SK-MEL-5 (cell line): ENCODE data around the gene LRMDA. TPM values are rescaled to one million over a fixed set of nuclear protein-coding genes. Genes with fewer than 3 reads are reported as not detected.

Source experiments
- DNase-seq: peaks from one replicate; pipeline ENCODE4 v3.0.0-alpha.2; 2016; ENCODE audit warnings: low read depth, low spot score
- in situ Hi-C: cut with HindIII; loops from 2 replicates; pipeline ENCODE4 v1.10.0; 2016; ENCODE audit warnings: low sequenced_read_pairs, high pct_unique_total_duplicates, low pct_unique_long_range_greater_than_20kb
- total RNA-seq: library from RNA; depleted of rRNA; stranded (reverse); fragments of >200 nt; shearing (Covaris generic); gene quantifications from 2 replicates; pipeline ENCODE4 v1.2.3, GENCODE V29; 2014

LRMDA gene
- total RNA-seq, 1 experiment from 2014 or later: 25.2 TPM

DNA sequence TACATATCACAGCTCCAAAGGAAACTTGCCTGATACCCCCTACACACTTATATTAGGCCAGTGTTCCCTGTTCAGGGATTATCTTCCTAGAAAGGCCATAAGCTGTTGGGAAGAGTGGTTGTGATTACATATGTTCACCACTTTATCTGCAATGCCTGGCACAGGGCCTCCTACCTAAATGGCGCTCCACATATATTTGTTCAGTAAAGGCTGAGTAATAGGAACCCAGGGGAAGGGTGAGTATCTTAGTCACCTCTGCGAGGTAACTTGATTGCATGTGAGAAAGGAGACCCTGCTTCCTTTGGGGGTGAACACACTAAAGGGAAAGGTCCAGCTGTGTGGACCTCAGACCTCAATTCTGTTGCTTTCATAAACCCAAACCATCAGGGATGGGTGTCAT lies 896.0 kb downstream of the LRMDA start:
- in situ Hi-C loops: no loop called here
- no peak for DNase-seq

DNA sequence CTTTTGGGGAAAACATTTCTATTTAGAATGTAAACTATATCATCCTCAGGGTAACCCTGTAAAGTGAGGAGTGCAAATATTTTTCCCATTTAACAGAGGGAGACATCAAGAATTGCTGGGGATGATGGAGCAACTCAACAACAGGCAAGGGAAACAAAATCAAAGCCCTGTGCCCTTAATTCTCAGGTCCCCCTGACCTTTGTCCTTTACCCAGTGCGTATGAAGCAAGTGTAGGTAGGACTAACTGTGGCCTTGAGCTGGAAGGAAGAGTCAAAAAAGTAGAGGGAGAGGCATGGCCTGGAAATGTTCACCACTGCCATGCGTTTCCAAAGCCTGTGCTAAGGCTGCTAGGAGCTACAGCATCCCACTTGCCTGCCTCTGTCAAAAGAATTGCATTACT lies 896.9 kb downstream of the LRMDA start:
- DNase-seq: no peak
- in situ Hi-C loops: no loop called here

DNA sequence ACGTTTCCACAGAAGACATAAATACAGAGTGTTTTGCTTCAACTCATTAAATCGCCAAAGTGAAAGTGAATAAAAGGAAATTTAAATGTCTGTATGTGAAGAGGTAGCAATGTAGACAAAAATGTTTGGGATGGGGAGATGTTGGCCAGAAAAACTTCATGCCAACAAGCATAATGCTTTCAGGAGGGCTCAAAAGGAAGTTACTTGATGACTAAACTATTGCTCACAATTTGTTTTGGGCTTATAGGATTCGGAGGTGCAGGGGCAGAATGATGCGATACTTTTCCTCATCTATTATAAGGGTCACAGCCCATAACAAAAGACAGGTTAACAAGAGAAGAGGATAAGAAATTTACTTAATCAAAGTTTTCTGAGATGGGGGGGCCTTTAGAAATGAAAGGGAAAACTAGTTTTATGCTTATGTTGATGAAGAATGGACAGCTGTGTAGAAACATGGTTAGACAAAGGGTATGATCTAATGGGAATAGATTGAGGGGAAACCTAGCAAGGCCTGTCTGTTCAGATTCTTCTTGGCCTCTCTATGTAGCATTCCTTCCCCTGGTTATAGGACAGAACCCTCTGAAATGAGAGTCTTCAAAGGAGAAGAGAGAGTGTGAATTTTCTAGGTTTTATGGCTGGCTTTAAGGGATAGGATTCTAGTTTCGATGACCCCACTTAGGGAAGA lies 898.6 kb downstream of the LRMDA start:
- DNase-seq: no peak

DNA sequence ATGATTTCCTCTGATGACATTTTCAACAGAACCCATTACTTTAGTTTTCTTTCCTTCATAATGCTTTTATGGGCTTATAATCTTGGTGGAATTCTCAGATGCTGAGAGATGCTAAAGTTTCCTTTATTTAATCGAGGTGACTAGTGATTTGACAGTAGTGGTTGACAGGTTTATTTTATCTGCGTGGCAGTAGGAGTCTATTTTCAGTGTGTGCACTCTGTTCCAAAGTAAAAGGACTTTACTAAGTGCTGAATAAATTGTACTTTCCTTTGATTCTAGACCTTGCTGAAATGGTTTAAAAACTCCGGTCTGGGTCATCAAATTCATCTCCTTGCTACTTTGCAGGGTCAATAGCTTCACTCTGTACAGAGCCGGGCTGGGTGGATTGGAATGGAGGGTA lies 900.3 kb downstream of the LRMDA start:
- no peak for DNase-seq
- in situ Hi-C loops: no loop called here

More for the DNA sequence above, 898.6 kb downstream of the LRMDA start:
- in situ Hi-C loops: no loop called here

DNA sequence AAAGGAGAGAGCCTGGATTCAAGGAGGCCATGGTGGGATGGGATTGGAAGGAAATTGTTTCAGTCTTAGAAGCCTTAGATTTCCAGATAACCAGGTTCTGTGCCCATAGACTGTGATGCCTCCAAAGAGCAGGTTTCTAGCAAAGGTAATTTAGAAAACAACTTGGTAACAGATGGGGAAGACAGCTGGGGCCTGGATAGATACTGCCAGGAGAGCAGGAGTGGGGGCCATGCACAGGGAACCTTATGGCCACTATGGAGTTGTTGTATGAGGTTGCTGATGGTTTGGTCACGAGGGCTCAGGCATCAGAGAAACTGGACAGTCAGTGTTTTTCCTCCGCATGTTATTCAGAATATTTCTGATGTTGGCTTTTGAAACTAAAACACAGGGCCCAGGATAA lies 901.9 kb downstream of the LRMDA start:
- in situ Hi-C loops: no loop called here
- no peak for DNase-seq

DNA sequence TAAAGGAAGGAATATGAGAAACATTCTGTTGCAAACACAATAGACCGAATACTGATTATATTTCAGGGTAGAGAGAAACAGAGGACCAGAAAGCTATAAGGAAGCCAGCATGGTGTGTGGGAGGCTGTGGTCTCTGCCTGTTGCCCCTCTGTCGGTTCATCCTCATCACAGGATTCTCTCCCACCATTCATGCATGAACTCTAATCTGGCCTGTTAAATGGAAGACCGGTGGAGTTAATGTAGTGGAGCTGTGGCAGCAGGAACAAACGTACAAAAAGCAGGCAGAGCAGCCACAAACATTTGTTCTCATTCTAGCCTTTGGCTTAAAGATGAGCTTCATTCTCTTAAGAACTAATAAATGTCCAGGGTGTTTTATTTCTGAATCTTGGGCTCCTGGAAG lies 902.4 kb downstream of the LRMDA start:
- in situ Hi-C loops: no loop called here
- no peak for DNase-seq

DNA sequence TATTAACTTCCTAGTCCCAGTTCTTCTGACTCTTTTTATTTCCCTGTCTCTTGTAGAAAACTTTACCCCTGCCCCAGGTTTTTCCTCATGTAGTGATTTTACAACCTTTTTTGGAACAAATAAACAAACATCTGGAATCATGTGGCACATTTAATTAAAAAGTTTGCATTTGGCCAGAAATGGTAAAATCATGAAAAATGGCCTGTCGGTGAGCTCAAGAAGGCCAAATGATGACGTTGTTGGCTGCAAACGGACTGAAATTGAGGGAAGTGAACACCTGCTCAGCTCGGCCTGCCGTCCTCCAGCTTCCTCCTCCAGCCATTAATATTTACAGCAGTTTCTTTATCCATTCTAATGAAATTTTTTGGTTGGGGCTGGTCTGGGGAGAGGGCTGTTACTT lies 902.8 kb downstream of the LRMDA start:
- no peak for DNase-seq
- in situ Hi-C loops: no loop called here

DNA sequence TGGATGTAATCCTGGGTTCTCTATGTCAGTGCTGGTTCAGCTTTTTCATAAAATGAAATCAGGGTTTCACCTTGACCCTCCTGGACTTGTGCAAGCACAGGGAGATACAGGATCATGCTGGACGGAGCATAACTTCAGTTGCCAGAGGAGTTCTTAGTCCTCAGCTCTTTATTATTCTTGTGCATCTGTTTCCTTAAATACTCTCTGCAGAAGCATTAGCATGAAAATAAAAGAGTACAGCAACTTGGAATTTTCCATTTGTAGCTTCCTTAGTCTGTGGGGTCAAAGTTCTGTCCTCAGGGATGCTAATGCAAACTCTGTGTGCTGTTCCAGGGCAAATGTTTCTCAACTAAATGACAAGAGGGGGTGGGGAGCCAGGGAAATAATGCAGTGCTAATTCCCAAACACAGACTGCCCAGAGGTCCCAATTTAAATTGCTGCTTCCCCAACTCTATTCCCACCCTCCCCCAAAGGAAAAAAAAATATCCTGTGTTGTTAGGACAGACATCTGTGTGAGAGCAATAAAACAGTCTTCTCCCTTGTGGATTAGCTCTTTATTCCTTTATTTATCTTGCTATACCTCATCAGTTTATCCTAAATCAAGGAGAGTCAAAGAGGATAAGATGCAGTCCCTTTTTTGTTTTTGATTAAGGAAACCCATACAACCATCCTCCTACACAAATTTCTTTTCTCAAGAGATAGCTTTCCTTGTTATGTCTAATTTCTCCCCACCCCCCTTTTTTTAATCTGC lies 905.0 kb downstream of the LRMDA start:
- DNase-seq: no peak
- in situ Hi-C loops: no loop called here

DNA sequence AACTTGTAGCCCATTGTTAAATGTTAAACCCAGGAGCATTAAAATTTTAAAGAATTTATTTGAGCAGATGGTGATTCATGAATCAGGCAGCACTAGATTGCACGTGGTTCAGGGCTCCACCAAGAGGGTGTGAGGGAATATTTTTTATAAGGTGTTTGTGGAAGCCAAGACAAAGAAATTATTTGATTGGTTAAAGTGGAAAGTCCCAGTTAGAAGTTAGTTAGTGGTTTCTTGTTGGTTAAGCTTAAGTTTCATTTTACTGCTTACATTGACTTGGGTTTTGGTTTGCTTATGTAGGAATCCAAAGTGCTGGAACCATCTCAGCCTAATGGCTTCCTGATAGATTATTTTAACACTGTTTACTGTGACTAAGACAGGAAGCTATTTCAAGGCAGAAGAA lies 906.2 kb downstream of the LRMDA start:
- in situ Hi-C loops: no loop called here
- DNase-seq: no peak

DNA sequence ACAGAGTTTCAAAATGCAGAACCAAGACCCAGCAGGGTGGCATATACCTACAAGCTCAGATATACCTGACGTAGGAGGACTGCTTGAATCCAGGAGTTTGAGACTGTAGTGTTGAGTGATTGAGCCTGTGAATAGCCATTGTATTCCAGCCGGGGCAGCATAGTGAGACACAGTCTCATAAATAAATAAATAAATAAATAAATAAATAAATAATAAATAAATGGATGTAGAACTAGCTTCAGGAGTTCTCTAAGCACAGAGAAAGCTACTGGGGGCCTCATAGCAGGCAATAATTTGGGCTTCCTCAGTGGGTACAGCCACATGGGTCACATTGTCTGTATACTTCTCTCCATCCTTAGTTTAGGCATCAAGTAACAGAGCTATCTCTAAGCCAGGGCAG lies 906.8 kb downstream of the LRMDA start:
- in situ Hi-C loops: no loop called here
- no peak for DNase-seq

DNA sequence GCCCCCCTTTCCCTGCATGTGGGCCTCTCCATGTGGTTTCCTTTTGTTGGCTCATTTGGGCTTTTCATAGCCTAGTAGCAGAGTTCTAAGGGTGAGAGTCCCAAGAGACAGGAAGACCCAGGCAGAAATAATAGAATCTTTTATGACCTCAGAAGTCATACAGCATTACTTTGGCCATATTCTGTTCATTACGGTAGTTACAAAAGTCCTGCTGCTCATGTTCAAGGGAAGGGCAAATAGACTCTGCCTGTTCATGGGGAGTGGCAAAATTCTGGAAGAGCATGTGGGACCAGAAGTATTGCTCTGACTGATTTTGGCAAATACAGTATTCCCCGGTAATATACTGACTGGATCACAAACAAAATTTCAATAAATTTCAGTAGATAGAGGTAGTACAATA lies 910.3 kb downstream of the LRMDA start:
- peak; percentile 9 for DNase-seq
- in situ Hi-C loops: no loop called here

DNA sequence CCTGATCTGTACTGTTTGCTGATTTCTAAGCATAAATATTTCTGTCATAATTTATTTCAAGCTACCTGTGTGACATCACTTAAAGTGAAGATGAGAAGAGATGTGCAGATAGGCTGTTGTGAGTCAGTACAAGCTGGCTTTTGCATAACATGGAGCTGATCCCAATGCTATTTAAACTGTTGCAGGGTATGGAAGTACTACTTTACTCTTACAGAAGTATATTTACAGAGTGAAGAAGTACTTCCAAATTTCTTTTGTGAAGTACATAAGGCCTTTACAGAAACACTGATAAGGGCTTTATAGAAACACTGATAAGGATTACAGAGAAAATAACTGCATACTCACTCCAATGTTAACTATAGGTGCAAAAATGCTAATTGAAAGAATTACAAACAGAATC lies 911.6 kb downstream of the LRMDA start:
- DNase-seq: no peak
- in situ Hi-C loops: no loop called here

DNA sequence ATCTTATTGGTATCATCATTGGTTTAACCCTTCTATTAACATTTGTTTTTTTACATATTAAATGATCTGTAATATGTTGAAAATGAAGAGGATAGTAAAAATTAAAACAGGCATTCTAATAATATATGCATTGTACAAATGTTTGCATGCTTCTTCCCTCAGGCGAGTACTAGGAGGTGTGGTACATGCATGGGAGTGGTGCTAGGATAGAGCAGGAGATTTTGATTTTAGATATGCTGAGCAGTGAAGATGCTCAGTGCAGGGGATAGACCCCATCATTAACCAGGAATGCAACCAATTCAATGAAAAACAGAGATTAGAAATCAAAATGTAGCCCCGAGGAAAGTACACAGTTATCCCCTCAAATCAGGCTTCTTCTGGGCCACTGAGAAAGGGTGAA lies 916.4 kb downstream of the LRMDA start:
- DNase-seq: no peak
- in situ Hi-C loops: no loop called here

DNA sequence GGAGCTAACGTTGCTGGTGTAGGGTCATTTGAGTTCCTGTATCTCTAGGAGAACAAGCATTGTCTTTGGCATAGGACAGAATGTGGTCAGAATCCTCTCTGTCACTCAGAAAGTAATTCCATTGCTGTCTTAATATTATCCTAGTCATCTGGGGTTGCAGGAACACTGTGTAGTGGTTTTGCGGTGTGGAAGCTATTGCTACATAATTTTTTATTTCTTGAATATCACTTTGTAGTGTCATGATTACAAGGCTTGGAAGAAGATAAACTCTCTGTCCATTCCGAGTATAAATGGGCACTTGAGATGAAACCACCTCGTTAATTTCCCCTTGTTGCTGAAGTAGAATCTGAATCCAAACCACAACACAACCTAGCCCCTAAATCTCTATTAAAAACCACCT lies 919.2 kb downstream of the LRMDA start:
- in situ Hi-C loops: no loop called here
- DNase-seq: no peak

DNA sequence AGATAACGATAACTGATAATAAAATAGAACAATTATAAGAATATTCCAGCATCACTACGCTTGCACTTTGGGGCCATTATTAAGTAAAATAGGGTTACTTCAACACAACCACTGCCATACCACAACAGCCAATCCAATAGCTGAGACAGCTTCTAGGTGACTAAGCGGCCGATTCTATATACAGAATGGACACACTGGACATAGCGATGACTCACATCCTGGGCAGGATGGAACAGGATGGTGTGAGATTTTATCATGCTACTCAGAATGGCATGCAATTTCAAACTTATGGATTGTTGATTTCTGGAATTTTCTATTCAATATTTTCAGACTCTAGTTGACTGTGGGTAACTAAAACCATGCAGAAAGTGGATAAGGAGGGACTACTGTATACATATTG lies 920.9 kb downstream of the LRMDA start:
- in situ Hi-C loops: no loop called here

DNA sequence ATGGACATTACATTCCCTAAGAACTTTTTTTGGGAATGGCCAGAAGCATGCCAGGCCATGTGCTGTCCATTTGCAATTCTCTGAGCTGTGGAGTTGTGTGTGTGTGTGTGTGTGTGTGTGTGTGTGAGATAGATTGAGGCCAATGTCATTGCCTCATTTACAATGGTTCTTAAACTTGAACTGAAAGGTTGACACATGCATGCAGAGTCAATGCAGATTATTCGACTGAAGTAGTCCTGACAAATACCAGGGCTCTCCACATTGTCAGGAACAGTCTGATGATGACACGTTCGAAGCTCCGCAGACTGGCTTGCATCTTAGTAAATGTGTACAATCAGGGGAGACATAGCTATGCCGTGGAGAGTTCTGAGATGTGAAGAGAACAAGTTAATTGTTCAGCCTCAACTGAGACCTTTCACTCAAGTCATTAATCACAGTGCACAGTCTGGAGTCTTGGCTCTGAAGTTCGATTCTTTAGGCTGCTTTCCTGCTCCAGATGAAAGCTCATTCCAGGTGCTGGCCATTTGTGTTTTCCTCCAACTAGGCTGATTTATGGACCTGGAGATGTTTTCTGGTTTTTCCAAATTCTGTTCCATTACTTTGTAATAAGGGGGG lies 921.9 kb downstream of the LRMDA start:
- DNase-seq: no peak
- in situ Hi-C loops: no loop called here

More for the DNA sequence above, 920.9 kb downstream of the LRMDA start:
- no peak for DNase-seq

DNA sequence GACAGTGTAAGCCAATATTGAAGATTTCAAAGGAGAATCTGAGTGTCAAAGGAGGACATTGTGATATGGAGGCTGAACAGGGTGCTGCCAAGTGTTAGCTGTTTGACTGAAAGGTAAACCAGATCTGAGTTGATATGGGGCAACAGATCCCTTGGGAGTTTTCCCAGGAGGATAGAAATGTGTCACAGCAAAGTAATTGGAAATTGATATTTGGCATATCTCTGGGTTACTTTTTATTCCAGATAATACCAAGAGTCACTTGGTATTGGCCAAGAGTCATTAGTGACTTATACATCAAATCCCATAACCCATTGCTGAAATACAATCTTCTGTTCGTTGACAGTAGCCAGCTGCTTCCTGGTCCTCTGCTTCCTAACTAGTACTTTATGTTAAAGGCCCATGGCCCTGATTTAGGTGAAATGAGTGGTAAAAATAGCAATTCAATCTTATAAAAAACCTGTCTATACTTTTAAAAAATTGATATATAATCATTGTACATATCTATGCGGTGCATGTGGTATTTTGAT lies 922.9 kb downstream of the LRMDA start:
- in situ Hi-C loops: no loop called here
- no peak for DNase-seq

DNA sequence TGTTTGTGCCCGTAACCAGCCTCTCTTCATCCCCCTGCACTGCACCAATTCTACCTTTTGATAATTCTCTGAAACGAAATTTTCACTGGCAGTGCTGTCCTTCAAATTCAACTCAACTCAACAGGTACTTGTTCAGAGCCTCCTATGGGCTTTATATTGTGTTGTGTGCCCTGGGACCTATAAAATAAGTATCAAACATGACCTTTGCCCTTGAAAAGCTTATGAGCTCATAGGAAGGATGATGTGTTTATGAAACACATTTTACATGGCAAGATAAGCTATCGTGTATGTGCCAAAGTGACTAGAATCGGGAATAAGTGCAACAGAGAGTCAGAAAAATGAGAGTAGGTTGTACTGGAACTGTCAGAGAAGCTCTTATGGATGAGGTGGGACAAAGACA lies 923.5 kb downstream of the LRMDA start:
- in situ Hi-C loops: no loop called here
- no peak for DNase-seq

DNA sequence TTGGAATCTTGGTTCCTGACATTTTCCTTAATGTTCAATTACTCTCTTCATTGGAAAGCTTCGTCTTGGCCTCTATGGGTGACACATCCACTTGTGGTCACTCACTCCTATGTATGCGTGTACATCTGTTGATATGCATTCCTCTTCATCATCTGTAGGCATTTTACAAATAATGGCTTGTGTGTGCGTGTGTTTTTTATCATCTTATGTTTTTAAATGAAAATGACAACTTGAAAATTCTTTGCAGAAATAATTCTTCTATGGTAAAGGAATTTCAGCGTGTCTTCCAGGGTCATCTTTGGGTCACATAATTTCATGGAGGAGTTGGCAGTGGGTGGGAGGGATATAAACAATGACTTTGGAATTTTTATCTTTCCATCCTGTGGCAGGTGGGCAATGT lies 925.1 kb downstream of the LRMDA start:
- in situ Hi-C loops: no loop called here
- DNase-seq: no peak
